ENCODE results near the gene MPPED1. TPM values are rescaled to one million over a fixed set of nuclear protein-coding genes. Genes with fewer than 3 reads are reported as not detected.

The MPPED1 gene
- total RNA-seq, 1 experiment from 2014 or later, result not detected

DNA sequence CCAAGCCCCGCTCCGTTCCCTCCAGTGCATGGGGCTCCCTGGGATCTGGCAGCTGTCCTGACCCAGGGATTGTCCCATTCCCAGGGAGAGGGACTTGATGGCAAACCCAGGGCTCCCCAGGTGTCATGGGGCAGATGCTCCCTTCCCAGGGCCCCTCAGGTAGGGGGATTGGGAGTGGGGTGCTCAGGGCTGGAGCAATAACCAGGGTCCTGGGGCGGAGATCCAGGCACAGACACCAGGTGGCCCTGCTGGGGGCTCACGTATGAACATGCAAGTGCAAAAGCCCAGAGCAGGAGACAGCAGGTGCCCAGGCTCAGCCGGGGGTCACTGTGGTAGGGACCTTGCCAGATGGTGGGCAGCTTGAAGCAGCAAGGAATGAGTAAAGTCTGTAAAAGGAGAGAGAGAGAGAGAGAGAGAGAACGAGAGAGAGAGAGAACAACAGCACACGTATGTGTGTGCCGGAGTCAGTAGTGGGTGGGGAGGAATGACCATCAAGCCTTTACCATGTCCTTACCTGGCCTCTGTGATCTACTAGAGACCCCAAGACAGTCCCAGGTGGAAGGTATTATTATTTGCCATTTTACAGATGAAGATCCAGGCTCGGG, 19.3 kb upstream of the MPPED1 start:
- Histone ChIP-seq H3K27me3 (replicated peaks; ENCODE audit: insufficient read depth, low read depth, low read length, poor library complexity) (peaks cover 6% of the 10 kb centered on the region), H3K4me3 (ENCODE audit: low read depth, low read length, poor library complexity, severe bottlenecking) (no peak overlapping the region), H3K9me3 (ENCODE audit: low read depth, low read length, poor library complexity, severe bottlenecking) (no peaks in the 10 kb centered on the region), H3K36me3 (ENCODE audit: insufficient read depth, low read length, poor library complexity, severe bottlenecking) (no peaks in the 10 kb centered on the region), H3K4me1 (ENCODE audit: insufficient read depth, low read length, poor library complexity, severe bottlenecking) (no peaks in the 10 kb centered on the region), H3K27ac (ENCODE audit: low read depth, low read length, poor library complexity, severe bottlenecking) (no peak overlapping the region)
- intact Hi-C loops (cut with micrococcal nuclease; ENCODE audit: unreplicated experiment), result no loop called here
- TF ChIP-seq, protein P1, sequence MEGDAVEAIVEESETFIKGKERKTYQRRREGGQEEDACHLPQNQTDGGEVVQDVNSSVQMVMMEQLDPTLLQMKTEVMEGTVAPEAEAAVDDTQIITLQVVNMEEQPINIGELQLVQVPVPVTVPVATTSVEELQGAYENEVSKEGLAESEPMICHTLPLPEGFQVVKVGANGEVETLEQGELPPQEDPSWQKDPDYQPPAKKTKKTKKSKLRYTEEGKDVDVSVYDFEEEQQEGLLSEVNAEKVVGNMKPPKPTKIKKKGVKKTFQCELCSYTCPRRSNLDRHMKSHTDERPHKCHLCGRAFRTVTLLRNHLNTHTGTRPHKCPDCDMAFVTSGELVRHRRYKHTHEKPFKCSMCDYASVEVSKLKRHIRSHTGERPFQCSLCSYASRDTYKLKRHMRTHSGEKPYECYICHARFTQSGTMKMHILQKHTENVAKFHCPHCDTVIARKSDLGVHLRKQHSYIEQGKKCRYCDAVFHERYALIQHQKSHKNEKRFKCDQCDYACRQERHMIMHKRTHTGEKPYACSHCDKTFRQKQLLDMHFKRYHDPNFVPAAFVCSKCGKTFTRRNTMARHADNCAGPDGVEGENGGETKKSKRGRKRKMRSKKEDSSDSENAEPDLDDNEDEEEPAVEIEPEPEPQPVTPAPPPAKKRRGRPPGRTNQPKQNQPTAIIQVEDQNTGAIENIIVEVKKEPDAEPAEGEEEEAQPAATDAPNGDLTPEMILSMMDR (conservative IDR thresholded peaks at IDR 0.05; ENCODE audit: low read depth, low read length), result no peak
- TF ChIP-seq EZH2 (IDR thresholded peaks at IDR 0.05; ENCODE audit: borderline replicate concordance, low read depth, low read length, poor library complexity, severe bottlenecking), result no peak
- CTCF ChIA-PET, result no interaction called here
- DNase-seq (ENCODE audit: low spot score), result no peak
- POLR2A ChIA-PET (ENCODE audit: low non-redundant PET), result no interaction called here
- no TSS peak for BruUV-seq (replicated peaks)

GRCh38 chr22:43393132-43393843, 18.5 kb upstream of the MPPED1 start:
- H3K4me1 ChIP-seq (ENCODE audit: insufficient read depth, low read length, poor library complexity, severe bottlenecking), result no peaks in the 10 kb centered on the region
- no peaks in the 10 kb centered on the region for H3K9me3 ChIP-seq (ENCODE audit: low read depth, low read length, poor library complexity, severe bottlenecking)
- no peak for TF ChIP-seq EZH2 (IDR thresholded peaks at IDR 0.05; ENCODE audit: borderline replicate concordance, low read depth, low read length, poor library complexity, severe bottlenecking)
- TF ChIP-seq, protein P1 (conservative IDR thresholded peaks at IDR 0.05; ENCODE audit: low read depth, low read length), result no peak
- no peaks in the 10 kb centered on the region for H3K27me3 ChIP-seq (replicated peaks; ENCODE audit: insufficient read depth, low read depth, low read length, poor library complexity)
- no peak for DNase-seq (ENCODE audit: low spot score)
- no peaks in the 10 kb centered on the region for H3K36me3 ChIP-seq (ENCODE audit: insufficient read depth, low read length, poor library complexity, severe bottlenecking)
- no TSS peak for BruUV-seq (replicated peaks)
- CTCF ChIA-PET, result no interaction called here
- H3K27ac ChIP-seq (ENCODE audit: low read depth, low read length, poor library complexity, severe bottlenecking), result no peak overlapping the region
- H3K4me3 ChIP-seq (ENCODE audit: low read depth, low read length, poor library complexity, severe bottlenecking), result no peak overlapping the region
- POLR2A ChIA-PET (ENCODE audit: low non-redundant PET), result no interaction called here
- intact Hi-C loops (cut with micrococcal nuclease; ENCODE audit: unreplicated experiment), result no loop called here

- H3K4me1 ChIP-seq (ENCODE audit: insufficient read depth, low read length, poor library complexity, severe bottlenecking), result no peaks in the 10 kb centered on the region
- no peak for DNase-seq (ENCODE audit: low spot score)
- no peak overlapping the region for H3K4me3 ChIP-seq (ENCODE audit: low read depth, low read length, poor library complexity, severe bottlenecking)
- no peaks in the 10 kb centered on the region for H3K9me3 ChIP-seq (ENCODE audit: low read depth, low read length, poor library complexity, severe bottlenecking)
- H3K36me3 ChIP-seq (ENCODE audit: insufficient read depth, low read length, poor library complexity, severe bottlenecking), result no peaks in the 10 kb centered on the region
- intact Hi-C loops (cut with micrococcal nuclease; ENCODE audit: unreplicated experiment), result no loop called here
- no peaks in the 10 kb centered on the region for H3K27me3 ChIP-seq (replicated peaks; ENCODE audit: insufficient read depth, low read depth, low read length, poor library complexity)
- BruUV-seq (replicated peaks), result no TSS peak
- TF ChIP-seq EZH2 (IDR thresholded peaks at IDR 0.05; ENCODE audit: borderline replicate concordance, low read depth, low read length, poor library complexity, severe bottlenecking), result no peak
- TF ChIP-seq, protein P1 (conservative IDR thresholded peaks at IDR 0.05; ENCODE audit: low read depth, low read length), result no peak
- no peak overlapping the region for H3K27ac ChIP-seq (ENCODE audit: low read depth, low read length, poor library complexity, severe bottlenecking)
- ChIA-PET POLR2A (ENCODE audit: low non-redundant PET) (no interaction called here), CTCF (interaction anchor here (0.6 kb wide), 1 partner anchor 604 kb away, joined by 5 read pairs; no protein-coding TSS in a partner anchor)
Observed at GRCh38 chr22:43393844-43394474, 17.9 kb upstream of the MPPED1 start.

All from A673 (cell line).